ENCODE measurements around the gene JUND.

JUND gene

DNA sequence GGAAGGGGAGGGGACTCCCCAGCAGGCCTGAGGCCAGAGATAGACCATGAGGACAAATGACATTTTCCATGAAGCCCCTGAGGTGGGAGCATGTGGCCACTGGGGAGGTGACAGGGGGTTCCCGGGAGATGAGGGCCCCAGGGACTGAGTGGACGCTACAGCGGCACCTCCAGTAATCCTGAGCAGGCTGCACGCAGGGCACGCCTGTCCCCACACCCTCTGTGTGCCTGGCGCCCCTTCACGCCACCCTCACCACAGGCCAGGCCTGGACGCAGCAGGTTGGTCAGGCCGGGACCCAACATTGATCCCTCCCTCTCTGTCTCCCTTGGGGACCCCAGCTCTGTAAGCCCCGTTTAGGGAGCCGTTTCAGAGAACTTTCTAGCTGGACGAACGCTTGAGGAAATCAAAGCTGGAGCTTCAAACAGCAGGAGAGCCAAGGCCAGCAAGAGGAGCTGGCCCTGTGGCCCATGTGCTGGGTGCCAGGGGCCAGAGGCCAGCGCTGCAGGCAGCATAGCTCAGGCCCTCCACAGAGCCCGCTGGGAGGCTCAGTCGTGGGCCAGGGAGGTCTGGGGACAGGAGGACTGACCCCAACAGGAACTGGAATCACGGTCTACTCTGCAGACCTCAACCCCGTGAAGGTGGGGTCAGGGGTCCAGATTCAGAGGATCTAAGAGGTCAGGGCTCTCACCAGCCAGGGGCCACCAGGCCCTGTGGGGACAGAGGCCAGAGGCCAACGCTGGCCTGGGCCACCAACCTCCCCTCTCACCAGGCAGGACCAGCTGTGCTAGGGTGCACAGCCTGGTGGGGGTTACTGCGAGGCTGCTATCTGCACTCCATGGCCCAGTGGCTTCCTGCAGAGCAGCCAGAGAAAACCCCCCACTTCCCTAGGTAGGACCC is 26.9 kb upstream of the JUND start:
- DNase-seq, result no peak

DNA sequence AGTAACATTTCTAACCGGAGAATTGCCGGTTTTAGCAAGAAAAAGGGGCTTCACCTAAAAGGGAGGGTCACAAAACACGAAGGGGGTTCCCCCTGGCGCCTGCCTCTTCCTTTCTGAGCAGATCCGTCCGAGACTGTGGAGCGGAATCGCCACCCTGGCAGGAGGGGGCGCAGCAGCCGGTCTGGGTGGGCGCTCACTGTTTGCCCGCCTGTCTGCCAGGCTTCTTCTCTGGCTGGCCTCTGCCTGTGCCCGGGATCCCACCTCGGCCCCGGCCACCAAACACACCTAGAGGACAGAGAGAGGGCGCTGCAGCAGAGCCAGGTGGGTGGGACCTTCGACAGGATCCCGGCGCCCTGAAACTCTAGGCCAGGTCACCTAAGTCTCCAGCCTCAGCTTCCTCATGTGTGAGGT is 25.9 kb upstream of the JUND start:
- DNase-seq, result no peak

DNA sequence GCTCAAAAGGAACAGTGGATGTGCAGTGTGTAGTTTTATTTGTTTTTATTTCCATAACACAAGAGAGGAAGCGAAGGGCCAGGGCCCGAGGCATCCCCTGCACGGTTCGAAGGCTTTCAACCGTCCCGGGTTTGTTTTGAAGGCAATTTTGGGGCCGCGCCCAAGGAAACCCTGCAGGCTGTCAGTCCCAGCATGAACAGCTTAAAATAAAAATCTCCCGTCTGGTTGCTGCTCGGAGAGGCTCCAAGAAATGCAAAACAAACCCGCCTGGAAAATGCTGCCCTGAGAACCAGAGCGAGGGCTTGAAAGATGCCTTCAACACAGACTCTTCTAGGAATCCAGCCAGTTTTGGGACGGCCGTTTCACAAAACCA is 25.5 kb upstream of the JUND start:
- DNase-seq, result no peak

DNA sequence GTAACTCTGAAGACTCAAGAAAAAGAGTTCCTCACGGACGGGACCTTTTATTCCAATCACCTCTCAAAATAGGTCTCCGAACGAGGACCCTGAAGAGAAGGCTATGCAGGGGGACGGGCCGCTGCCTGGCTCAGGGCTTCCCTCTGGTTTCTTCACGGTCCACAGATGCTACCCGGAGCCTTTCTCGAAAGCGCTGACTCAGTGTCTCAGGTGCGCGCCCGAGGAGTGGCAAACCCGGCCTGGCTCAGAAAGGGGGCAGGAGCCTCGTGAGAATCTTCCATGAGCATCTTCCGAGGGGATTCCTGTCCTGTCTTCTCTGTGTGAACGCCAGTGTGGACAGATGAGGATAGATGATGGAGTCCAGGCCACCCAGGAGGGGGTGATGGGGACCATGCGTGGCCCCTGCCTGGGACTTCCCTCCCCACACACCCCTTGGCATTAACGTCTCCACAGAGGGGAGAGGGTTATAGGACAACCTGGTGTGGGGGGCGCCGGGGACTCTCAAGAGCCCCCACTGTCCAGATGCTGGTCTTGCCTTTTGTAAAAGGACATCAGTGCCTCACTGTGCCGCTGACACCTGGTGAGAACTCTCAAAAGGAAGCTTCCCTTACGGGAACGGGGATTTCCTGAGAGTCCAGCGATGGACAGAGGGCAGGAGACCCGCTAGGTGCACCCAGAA is 24.9 kb upstream of the JUND start:
- no peak for DNase-seq

DNA sequence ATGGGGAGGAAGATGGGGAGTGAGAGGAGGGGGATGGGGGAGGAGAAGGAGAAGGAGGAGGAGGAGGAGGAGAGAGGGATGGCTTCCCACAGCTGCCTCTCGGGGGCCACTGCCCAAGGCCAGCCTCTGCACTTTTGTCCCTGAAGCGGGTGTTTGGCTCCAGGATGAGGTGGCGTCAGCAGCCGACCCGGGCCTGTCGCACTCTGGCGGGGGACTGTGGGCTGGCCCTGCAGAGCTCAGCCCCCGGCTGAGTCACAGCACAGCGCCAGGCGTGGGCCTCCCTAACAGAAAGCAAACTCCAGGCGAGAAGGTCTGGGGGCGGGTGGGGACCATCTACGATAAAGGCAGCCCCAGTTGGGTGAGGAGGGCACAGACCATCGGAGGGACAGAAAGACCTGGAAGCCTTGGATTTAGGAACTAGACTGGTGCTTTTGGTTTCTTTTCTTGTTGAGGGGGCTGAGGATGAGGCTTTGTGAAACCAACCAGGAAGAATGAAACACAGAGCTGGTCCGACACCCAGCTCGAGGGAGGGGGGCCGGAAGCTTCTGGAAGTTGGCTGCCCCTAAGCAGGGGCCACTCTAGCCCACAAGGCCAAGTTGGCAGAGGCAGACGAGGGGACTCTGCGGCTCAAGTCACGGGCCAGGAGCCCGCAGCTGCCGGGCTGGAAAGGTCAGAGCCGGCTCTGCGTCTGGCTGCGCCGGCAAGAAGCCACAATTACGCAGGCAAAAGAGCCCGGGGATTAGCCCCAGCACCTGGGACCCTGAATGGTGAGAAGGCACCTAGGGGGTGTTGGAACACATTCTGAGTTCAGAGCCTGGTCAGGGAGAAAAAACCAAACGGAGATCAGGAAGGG is 23.3 kb upstream of the JUND start:
- peak; percentile 93 for DNase-seq

DNA sequence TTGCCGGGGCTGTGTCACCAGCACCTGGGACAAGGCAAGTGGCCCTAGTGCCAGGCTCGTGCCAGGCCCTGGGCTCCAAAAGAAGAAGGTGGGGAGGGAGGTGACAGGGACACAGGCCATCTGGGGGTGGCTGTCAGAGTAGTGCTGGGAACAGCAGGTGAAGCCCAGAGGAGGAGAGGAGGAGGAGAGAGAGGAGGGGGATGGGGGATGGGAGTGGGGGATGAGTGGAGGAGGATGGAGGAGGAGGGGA is 22.7 kb upstream of the JUND start:
- DNase-seq, result no peak

DNA sequence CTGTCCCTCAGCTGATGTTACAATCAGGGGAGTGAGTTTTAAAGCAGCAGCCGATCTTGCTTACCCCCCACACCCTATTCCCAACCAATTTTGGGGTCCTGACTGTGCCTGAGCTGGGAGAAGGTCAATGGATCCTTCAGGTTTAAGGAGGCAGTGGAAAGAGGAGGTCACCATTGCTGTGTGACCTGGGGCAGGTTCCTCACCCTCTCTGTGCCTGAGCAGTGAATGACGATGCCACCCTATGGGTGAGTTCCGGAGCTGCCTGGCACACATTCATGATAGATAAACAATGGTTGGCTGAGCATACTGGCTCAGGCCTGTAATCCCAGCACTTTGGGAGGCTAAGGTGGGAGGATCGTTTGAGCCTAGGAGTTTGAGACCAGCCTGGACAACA is 20.3 kb upstream of the JUND start:
- DNase-seq, result no peak

DNA sequence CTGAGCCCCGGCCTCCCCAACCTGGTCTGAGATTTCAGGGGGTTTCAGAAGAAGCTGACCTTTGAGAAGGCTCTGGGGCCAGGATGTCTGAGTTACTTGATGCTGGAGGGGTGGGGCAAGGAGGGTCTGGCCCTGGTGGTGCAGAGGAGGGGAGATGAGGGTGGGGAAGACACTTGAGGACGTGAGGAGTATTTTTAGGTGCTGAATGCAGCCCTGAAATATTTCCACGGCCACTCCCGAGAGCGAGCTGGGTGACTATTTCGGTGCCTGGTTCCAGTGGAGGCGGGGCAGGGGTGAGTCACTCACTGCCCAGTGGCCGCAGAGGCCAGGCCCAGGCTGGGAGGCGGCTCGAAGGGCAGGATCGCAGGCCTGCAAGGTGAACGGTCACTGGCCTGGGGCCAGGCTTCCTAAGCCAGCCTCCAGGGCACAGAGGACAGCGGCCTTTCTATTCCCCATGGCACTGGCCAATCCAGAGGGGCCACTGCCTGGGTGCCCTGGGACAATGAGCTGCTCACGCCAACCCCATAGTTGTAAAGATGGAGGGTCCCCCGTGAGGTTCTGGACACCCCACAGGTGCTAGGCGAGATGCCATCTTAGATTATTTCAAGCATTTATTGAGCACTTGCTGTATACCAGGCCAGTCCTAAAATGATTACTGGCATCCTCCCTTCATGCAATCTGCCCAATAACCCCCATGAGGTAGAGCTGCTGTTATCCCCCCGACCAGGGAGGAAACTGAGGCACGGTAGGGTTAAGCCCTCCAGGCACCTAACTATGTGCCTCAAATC is 19.7 kb upstream of the JUND start:
- DNase-seq, result no peak

DNA sequence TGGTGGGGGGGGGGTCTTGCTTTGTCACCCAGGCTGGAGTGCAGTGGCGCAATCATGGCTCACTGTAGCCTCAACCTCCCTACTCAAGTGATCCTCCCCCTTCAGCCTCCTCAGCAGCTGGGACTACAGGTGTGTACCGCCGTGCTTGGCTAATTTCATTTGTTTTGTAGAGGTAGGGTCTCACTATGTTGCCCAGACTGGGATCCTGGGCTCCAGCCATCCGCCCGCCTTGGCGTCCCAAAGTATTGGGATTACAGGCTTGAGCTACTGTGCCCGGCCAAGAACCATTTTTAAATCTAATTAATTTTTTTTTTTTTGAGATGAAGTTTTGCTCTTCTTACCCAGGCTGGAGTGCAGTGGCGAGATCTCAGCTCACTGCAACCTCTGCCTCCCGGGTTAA is 18.2 kb upstream of the JUND start:
- no peak for DNase-seq

DNA sequence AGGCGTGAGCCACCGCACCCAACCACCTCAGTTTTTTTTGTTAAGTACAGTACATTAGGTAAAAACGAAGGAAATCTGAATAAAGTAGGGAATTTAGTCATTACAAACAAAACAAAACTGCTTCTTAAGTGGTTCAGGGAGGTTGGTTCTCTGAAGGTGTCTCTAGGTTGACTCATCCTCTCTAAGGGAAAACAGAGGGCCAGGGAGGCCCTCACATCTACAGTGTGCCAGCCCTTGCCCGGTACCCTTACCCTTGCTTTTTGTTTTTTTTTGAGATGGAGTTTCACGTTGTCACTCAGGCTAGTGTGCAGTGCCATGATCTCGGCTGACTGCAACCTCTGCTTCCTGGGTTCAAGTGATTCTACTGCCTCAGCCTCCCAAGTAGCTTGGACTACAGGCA is 17.2 kb upstream of the JUND start:
- DNase-seq, result no peak

DNA sequence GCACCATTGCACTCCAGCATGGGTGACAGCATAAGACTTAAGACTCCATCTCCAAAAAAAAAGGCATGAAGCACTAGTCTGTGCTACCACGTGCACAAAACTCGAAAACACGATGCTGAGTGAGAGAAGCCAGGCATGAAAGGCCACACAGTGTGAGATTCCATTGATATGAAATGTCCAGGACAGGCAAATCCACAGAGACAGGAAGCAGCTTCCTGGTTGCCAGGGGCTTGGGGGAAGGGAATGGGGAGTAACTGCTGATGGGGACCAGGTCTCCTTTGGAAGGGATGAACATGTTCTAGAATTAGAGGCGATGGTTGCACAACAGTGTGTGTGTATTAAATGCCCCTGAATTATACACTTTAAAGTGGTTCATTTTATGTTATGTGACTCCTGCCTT is 15.9 kb upstream of the JUND start:
- DNase-seq, result no peak

DNA sequence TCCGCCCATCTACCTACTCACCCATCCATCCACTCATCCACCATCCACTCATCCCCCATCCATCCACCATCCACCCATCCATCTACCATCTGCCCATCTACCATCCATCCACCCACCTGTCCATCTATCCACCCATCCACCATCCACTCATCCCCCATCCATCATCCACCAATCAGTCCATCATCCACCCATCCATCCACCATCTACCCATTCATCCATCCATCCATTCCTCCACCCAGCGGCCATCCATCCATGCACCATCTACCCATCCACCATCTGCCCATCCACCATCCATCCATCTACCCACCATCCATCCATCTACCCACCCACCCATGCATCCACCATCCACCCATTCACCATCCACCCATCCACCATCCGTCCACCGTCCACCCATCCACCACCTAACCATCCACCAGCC is 13.6 kb upstream of the JUND start:
- no peak for DNase-seq

DNA sequence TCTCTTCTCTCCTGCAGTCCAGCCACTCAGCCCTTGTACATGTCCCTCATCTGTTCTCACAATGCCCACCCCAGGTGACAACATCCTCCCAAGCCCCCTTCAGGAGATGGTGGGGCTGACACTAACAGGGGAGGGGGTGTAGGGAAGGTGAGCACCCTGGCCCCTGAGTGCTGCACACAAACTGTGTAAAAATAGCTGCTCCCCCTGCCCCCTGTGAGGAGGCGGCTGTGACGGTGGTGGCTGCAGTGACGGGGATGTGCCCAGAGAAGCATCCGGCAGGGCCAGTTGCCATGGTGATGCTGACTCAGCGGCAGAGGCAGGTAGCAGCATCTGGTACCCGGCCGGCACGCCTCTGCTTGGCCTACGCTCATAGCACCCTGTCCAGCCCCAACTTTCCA is 13.0 kb upstream of the JUND start:
- no peak for DNase-seq

DNA sequence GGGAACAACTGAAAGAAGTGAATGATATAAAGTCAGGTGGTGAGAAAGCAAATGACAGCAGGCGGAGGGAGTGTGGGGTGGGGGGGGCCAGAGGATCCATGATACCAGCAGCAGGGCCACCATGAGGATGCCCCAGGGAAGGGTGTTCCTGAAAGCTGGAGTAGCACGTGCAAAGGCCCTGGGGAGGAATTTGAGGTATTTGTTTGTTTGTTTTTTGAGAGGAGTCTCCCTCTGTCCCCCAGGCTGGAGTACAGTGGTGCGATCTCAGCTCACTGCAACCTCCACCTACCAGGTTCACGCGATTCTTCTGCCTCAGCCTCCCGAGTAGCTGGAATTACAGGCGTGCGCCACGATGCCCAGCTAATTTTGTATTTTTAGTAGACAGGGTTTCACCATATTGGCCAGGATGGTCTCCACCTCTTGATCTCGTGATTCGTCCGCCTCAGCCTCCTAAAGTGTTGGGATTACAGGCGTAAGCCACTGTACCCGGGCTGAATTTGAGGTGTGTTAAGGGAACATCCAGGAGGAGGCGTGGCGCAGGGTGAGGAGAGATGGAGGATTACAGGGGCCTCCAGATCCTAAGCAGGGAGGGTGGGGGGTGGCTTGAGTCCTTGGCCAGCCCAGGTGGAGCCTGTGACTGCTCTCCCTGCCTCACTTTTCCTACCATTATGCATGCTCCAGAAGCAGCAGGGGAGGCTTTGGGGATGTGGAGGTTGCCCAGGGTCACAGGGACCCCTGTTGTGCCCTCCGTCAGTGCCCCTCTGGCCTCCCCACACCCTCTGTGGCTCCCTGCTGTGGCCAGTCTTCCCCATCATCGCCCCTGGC is 12.4 kb upstream of the JUND start:
- DNase-seq, result no peak

DNA sequence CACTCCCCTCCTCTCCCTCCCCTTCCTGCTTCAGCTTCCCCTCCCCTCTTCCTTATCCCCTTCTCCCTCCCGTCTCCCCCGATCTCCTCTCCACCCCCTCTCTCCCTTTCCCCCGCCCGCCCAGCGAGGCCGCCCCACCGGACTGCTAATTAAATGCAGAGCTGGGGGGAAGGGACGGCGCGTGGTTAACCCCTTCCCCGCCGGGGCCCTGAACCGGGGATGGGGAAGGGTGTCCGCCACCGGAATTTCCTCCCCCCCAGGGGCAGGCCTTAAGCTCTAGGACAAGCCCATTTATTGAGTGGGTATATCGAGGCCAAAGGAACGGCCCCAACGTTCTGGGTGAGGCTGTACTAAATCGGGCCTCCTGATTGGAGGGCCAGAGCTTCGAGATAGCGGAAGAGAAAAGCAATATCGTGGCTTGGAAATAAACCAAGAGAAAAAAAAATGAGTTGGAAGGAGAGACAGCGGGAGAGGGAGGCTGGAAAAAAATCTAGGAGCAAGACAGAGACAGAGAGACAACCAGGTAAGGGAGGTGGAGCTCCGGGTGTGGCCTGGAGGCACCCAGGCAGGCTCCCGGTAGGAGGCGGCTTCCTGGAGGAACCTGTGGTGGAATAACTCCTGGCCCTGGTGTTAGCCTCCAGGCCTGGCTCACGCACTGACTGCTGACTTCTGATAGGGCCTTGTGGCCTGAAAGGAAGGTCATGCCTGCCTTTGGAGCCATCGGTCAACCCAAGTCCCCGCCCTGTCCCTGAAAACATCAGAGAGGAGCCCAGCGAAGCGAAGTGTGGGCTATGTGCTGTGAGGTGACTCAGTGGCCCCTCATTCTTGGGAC is 11.6 kb upstream of the JUND start:
- DNase-seq, result peak; percentile 93

DNA sequence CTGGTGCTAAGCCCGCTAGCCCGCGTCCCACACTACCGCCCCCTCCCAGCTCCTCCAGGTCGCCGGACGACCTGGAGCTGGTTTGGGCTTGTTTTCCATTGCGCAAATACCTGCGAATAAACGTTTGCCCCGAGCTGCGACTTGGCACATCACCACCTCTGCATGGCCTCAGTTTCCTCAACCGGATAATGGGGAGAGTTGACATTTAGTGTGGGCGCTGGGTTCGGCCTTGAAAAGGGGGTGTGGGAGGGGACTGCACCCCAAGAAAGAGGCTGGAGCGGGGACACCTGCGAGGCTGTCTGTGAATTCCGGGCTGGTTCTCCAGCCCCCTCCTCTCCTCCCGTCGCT is 11.0 kb upstream of the JUND start:
- DNase-seq, result no peak

DNA sequence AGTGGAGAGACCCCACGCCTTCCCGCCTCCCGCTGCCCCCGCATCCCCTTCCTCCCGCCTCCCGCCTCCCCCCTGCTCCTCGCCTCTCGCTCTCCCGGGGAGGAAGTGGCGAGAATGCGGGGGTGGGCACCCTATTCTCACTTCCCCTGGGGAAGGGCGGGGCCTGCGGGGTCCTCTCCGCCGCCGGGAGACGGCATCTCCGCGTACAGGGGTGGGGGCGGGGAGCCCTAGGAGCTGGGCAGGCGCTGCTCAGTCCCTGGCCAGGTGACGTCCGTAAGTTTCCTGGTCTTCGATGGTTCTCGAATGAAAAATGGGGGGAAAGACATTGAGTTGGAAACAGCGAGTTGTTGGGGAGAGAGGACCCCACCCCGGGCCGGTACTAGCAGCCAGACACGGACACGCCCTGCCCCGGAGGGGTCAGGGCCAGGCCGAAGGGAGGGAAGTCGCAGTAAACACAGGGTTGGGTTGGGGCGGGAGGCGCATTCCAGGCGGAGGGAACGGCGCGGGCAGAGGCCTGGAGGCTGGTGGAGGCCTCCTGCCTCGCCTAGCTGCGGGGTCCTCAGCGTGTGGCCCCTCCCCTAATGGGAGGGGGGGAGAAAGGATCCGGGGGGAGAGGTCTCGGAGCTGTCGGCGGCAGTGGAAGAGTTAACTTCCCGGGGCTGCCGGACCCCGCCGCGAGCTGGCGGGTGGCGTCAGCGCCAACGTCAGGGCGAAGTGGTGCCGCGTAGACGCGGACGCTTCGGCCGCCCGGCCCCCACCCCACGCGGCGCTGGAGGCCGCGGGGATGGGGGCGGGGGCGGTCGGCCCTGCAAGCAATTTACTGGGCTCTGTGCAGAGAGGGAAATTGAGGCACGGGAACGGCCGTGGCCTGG is 10.4 kb upstream of the JUND start:
- peak; percentile 96 for DNase-seq

DNA sequence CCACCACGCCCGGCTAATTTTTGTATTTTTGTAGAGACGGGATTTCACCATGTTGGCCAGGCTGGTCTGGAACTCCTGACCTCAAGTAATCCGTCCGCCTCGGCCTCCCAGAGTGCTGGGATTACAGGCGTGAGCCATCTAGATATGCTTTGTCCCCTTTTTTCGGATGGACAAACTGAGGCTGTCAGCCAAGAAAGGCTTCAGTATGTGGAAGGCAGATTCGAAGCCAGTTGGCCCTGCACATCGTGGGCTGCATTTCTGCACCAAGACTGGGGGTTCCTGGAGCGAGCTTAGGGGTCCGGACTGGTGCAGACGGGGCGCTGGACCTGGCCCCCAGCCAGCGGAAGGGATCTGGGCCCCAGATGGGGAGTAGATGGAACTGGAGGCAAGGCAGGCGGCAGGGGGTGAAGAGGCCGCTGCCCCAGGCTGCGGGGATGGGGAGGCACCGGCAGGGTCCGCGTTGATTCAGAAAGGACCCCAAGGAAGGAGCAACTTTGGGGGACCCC is 9.7 kb upstream of the JUND start:
- DNase-seq, result no peak

DNA sequence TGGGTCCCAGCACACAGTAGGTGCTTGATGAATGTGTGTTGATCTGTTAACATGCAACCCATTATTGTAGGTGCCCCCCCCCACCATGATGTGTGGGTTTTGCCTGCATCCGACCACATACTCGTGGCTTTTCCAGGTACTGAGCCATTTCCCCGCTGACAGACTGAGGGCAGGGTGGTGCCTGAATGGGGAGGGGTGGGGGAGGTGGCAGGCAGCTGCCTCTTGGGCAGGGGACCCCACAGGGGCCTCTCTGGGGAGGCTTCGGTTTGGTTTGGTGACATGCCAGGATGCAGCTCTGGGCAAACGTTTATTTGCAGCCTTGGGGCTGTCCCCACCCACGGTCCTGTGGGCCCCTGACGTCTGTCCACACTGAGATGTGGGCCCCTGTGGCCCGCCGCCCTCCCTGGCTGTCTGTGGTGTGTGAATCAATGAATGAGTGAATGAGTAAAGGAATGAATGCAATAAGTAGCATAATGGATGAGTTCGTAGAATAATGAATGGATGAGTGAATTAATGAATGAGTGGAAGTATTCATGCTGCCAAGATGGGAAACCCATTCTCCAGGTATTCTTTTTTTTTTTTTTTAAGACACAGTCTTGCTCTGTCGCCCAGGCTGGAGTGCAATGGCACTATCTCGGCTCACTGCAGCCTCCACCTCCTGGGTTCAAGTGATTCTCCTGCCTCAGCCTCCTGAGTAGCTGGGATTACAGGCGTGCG is 9.0 kb upstream of the JUND start:
- peak; percentile 96 for DNase-seq

Measured in hematopoietic multipotent progenitor cell treated with erythropoietin and hydrocortisone succinate and interleukin-3 and kit ligand, for 4 days (in vitro differentiated cells).